Stimulated activated CD4-positive, alpha-beta T cell treated with anti-CD3 and anti-CD28 coated beads, Interleukin-2, amount 100 ng/mL, for 48 hours (primary cell): ENCODE measurements around the gene FRMD5.
A peak's percentile ranks its signal among the peaks of the same experiment; 100 is the strongest.
"Not testable (repeated sequence)": the region's sequence is repeated elsewhere in the genome, so short reads cannot be mapped to it uniquely, and the experiment has no call there.

Source experiments
- DNase-seq, 2 donors: peaks; one replicate each; pipeline ENCODE4 v3.0.0-alpha.2; 2020

Gene FRMD5

GRCh38 chr15:43828061-43828657 lies 366.9 kb downstream of the FRMD5 start:
- DNase-seq: peak; percentile 13 to 22

- peak; percentile 75 to 80 for DNase-seq
Measured at GRCh38 chr15:43826508-43827341, 368.3 kb downstream of the FRMD5 start, which contains the start of gene WDR76. TSS of gene WDR76 (plus strand) at chr15:43827002. CDS start at chr15:43827033, 31 bp downstream.

- DNase-seq: no peak
Measured at GRCh38 chr15:43826029-43826507, 369.0 kb downstream of the FRMD5 start.

GRCh38 chr15:43825305-43825704 lies 369.8 kb downstream of the FRMD5 start:
- DNase-seq: not testable (repeated sequence)

- DNase-seq: peak; percentile 86 to 90
Measured at GRCh38 chr15:43824302-43825246, 370.5 kb downstream of the FRMD5 start, which contains the start of gene MFAP1. TSS of gene MFAP1 (minus strand) at chr15:43824690. CDS start at chr15:43824569, 121 bp downstream.

GRCh38 chr15:43821505-43821904 lies 373.6 kb downstream of the FRMD5 start:
- DNase-seq: no peak
